GM18511 (cell line): ENCODE results near the gene PLIN4.
"Not testable (repeated sequence)": the region's sequence is repeated elsewhere in the genome, so short reads cannot be mapped to it uniquely, and the experiment has no call there.

Experiments
- ATAC-seq: cut with Tn5 transposase; IDR thresholded peaks from one replicate; pipeline ENCODE4 v1.9.1; 2021; ENCODE audit warnings: mild to moderate bottlenecking, moderate library complexity; ENCODE audit not compliant: unreplicated experiment

The PLIN4 gene

GRCh38 chr19:4550018-4550417 is 31.7 kb upstream of the PLIN4 start:
- ATAC-seq, result no peak

DNA sequence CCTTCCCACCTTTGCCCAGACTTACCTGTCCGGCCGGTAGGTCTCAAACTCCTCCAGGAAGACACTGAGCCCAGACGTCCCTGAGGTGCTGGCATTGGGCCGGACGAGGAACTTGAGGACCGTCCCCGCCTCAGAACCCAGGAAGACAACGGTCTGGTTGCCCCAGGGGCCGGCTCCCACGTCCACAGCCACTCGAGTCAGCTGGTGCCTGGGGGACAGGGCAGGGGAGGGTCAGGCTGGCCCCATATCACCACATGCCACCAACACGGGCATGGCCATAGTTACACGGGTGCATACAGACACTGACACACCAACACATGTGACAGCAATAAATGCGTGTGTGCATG is 29.9 kb upstream of the PLIN4 start:
- no peak for ATAC-seq

GRCh38 chr19:4547303-4548237 is 29.3 kb upstream of the PLIN4 start:
- no peak for ATAC-seq

GRCh38 chr19:4543842-4544647 is 25.8 kb upstream of the PLIN4 start:
- no peak for ATAC-seq

DNA sequence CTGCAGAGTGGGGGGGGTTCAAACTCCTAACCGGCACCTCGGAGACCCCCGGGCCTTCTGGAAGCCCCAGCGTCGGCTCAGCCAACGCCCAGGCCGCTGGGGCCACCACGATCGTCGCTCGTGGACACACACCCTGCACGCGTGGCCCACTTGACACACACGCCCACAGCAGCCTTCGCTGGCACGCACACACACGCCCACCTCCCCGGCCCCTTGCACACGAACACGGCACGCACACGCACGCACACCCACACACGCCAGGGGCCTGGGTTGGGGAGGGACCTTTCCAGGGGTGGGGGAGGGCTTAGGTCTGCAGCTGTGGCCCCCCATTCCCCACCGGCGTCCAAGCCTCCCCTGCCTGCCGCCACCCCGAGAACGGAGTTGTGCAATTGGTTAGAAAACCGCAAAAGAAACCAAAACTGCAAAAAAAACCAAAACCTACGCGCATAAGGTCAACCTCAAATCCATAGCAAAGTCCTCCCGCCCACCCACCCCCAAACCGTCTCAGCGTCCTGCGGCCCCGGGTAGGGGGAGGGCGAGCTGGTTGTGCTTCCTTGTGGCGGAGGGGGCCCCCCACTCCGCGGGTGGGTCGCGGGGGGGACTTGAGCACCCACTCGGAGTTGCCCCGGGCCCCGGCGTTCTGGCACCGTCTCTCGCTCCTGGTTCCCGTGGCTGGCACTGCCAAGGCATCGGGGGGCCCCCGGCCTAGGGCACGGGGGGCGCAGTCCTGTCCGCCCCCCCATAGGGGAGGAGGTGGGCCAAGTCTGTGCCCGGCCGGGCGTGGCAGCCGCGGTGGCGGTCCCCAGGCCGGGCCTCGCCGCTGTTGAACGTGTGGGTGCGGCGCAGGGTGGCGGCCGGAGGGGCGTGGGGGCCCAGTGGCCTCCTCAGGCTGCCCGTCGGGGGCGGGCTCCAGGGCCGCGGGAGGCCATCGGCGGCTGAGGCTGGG is 24.9 kb upstream of the PLIN4 start:
- no peak for ATAC-seq

- not testable (repeated sequence) for ATAC-seq
Measured at GRCh38 chr19:4541806-4542145, 23.5 kb upstream of the PLIN4 start.

GRCh38 chr19:4541114-4541805 is 23.0 kb upstream of the PLIN4 start:
- no peak for ATAC-seq

- no peak for ATAC-seq
Measured at GRCh38 chr19:4539693-4540581, 21.7 kb upstream of the PLIN4 start, which contains the start of gene LRG1. LRG1 (minus strand) TSS chr19:4540036; CDS start chr19:4540013, 23 bp downstream.

DNA sequence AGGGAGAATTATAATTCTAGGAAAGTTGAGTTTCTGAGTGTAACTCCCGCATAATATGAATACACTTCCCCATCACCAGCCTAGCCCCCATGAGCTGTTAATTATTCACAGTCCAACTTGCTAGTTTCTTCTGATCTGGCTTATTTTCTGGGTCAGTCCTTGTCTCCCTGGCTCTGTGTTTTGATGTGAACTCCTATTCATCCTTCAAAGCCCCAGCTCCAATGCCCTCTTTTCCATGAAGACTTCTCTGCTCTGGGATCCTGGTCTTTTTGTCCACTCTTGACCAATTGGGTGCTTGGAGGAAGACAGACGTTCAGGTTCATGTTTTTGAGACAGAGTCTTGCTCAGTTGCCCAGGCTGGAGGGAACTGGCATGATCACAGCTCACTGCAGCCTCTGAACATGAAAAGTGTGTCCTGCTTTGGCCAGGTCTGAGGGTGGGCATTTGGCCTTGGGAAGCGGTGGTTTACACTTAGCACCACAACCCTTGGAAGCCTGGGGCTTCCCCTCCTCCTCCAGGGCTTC is 20.9 kb upstream of the PLIN4 start:
- ATAC-seq, result no peak

GRCh38 chr19:4538601-4538954 is 20.3 kb upstream of the PLIN4 start:
- no peak for ATAC-seq

DNA sequence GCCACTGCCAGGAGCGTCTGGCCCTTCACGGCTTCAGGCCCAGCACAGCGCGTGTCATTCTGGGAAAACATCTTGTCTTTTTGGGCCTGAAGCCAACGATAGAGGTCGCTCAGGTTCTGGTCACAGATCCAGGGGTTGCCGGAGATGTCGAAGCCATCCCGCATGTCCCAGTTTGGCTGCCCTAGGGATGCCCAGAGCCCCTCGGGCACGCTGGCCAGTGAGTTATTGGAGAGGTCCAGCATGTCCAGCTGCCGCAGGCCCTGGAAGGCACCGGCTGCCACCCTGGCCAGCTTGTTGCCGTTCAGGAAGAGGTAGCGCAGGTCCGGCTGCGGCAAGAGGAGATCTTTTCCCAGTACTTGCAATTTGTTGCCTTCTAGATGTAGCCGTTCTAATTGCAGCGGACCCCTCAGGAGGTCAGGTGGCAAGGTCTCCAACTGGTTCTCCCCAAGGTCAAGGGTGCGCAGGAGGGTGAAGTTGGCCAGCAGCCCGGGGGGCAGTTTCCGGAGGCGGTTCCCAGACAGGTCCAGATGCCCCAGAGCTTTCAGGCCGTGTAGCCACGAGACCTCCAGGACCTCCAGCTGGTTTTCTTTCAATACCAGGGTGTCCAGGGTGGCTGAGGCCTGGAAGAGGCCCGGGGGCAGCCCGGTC is 19.8 kb upstream of the PLIN4 start:
- no peak for ATAC-seq

- ATAC-seq, result no peak
Measured at GRCh38 chr19:4536798-4537197, 18.5 kb upstream of the PLIN4 start.

GRCh38 chr19:4534836-4535658 is 16.8 kb upstream of the PLIN4 start, which contains the start of gene PLIN5:
PLIN5 (minus strand) TSS chr19:4535224; CDS start chr19:4534074, 1,150 bp downstream.
- ATAC-seq, result no peak

DNA sequence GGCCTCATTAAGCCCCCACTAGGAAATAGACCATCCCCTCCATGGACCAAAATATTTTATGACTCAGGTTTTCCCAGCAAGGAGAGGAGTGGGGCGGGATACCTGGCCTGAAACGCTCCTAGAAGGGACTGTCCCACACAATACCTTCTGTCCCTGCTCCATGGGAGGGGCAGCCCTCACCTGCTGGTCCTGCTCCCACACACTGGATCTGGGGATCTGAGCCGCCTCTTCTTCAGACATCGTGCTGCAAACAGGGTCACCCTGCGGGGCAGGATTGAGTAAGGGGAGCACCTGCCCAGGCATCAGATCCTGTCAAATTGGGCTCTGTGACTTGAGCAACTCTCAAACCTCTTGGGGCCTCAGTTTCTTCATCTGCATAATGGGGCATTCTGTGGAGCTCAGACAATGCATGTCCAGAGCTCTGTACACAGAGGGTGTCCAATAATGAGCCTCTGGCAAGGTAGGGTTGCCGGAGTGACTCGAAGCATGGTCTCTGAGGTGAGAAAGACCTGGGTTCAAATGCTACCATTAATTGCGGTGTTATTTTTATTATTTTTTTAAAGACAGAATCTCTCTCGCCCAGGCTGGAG is 15.6 kb upstream of the PLIN4 start:
- ATAC-seq, result no peak

DNA sequence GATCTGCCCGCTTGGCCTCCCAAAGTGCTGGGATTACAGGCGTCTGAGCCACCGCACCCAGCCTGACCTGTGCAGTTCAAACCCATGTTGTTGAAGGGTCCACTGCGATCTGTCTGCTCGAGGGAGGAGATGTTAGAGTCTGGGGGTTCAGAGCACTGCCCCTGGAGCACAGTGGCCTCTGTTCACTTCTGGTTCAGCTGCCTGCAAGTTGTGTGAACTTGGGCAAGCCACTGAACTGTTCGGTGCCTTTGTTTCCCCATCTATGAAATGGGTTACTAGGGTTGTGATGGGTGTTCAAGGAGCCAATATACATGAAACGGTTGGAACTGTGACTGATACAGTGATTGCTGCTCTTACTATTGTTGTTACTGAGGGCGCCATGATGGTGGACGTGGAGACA is 15.0 kb upstream of the PLIN4 start:
- no peak for ATAC-seq

GRCh38 chr19:4531562-4532165 is 13.4 kb upstream of the PLIN4 start:
- ATAC-seq, result no peak
